Transverse colon (tissue), 3 donors: ENCODE results near the gene MBNL1.

Experiments
- EP300 ChIP-seq: sonication (generic); formaldehyde crosslinking; IDR thresholded peaks from one replicate; pipeline ENCODE4 v1.6.1; 2017; ENCODE audit warnings: antibody characterized with exemption, low read depth
- POLR2A ChIP-seq: fragments of 450-650 bp; IDR thresholded peaks from one replicate; pipeline ENCODE4 v1.6.1; 2016; ENCODE audit warnings: antibody characterized with exemption, mild to moderate bottlenecking, moderate library complexity
- TF ChIP-seq, protein P1 (sequence below), 5 experiments: fragments of 200-600 bp in 3 of 5; fragments of 450-650 bp in 2 of 5; sonication (generic) in 3 of 5; IDR thresholded peaks; 1 replicate in 2 of 5; 2 replicates in 3 of 5; pipeline ENCODE4 v1.5.1; 2016 to 2017; ENCODE audit warnings: antibody characterized with exemption in 5 of 5, inconsistent platforms in 3 of 5, mild to moderate bottlenecking in 2 of 5, moderate library complexity in 1 of 5

DNA sequence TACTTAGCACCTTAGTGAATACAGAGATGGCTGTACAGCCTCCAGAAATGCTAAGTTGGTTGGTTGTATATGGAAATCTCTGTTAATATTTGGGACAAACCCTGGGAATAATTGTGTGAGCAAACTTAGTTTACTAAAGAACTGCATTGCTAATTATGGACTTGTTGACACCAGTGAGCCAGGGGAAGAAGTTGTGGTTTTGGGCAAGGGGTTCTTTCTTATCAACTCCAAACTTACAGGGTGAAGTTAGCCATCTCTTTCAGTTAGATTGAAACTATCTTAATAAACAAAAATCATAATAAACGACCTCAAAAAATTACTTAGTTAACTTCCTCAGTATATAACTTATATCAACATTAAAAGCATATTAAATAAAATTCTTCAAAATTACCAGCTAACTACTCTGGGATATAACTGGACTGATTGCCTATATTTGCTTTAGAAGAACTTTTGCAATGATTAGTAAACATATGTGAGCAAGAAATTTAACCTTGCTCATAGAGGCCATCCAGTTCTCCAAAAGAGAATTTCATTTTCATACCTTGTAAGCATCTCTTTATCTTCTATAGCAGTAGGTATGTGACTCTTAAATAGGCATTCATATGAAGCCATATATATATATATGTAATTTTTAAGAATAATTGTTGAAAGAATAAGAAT lies 24.7 kb downstream of the MBNL1 start:
- TF ChIP-seq, protein P1, sequence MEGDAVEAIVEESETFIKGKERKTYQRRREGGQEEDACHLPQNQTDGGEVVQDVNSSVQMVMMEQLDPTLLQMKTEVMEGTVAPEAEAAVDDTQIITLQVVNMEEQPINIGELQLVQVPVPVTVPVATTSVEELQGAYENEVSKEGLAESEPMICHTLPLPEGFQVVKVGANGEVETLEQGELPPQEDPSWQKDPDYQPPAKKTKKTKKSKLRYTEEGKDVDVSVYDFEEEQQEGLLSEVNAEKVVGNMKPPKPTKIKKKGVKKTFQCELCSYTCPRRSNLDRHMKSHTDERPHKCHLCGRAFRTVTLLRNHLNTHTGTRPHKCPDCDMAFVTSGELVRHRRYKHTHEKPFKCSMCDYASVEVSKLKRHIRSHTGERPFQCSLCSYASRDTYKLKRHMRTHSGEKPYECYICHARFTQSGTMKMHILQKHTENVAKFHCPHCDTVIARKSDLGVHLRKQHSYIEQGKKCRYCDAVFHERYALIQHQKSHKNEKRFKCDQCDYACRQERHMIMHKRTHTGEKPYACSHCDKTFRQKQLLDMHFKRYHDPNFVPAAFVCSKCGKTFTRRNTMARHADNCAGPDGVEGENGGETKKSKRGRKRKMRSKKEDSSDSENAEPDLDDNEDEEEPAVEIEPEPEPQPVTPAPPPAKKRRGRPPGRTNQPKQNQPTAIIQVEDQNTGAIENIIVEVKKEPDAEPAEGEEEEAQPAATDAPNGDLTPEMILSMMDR (IDR thresholded peaks at IDR 0.05) = no peak
- TF ChIP-seq EP300 (no peak), POLR2A (no peak)
